GM19025 (cell line): ENCODE data around the gene GPHN.

ENCODE experiments used
- ATAC-seq: cut with Tn5 transposase; IDR thresholded peaks from one replicate; pipeline ENCODE4 v1.9.1; 2021; ENCODE audit warnings: mild to moderate bottlenecking, low read depth, moderate library complexity; ENCODE audit not compliant: unreplicated experiment

GPHN gene

GRCh38 chr14:66884149-66884548, 376.2 kb downstream of the GPHN start:
- ATAC-seq = no peak

DNA sequence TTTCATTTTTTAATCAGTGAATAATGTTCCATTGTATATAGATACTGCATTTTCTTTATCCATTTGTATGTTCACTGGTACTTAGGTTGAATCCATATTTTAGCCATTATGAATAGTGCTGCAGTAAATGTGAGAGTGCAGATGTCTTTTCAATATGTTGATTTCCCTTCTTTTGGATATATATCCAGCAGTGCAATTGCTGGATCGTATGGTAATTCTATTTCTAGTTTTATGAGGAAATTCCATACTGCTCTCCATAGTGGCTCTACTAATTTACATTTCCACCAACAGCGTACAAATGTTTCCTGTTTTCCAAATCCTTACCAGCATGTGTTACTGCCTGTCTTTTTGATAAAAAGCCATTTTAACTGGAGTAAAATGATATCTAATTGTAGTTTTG, 392.8 kb downstream of the GPHN start:
- no peak for ATAC-seq

GRCh38 chr14:66910311-66910840, 402.4 kb downstream of the GPHN start:
- no peak for ATAC-seq

- ATAC-seq = no peak
Measured at GRCh38 chr14:66916421-66916820, 408.5 kb downstream of the GPHN start.

DNA sequence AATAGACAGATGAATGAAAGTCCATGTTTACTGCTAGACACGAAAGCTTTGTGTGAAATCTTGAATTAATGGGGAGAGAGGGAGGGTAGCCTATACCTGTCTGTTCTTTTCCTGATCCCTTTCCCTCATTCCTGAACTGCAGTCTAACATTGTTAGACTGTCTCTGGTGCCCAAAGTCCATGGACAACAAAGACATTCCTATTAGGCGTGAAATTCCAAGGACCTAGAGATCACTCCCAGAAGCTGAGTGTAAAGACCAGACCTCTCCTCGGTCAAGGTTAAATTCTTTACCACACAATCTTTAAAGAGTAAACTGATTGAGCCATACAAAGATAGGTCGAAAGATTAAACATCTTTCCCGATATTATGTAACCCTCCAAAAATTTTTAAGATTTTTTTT, 410.6 kb downstream of the GPHN start:
- ATAC-seq = no peak

GRCh38 chr14:66920196-66920595, 412.2 kb downstream of the GPHN start:
- ATAC-seq = no peak

DNA sequence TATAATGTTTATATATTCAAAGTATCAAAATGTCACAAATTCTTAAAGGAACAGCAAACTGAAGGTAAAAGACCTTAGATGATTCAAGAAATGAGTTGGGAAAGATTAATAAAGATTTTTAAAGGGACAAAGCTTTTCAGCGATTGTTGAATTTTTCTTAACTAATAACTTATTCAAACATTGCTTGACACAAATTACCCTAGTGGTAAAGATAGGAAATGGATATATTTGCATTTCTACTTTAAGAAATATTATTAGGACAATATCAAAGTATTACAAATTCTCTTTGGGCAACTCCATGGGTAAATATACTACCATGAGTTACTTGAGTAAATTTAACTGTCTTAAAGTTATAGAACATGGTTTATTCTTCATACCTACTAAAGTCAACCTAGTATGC, 415.3 kb downstream of the GPHN start:
- no peak for ATAC-seq

GRCh38 chr14:66939409-66939808, 431.5 kb downstream of the GPHN start:
- ATAC-seq = no peak

- ATAC-seq = no peak
Measured at GRCh38 chr14:66944872-66945271, 436.9 kb downstream of the GPHN start.

DNA sequence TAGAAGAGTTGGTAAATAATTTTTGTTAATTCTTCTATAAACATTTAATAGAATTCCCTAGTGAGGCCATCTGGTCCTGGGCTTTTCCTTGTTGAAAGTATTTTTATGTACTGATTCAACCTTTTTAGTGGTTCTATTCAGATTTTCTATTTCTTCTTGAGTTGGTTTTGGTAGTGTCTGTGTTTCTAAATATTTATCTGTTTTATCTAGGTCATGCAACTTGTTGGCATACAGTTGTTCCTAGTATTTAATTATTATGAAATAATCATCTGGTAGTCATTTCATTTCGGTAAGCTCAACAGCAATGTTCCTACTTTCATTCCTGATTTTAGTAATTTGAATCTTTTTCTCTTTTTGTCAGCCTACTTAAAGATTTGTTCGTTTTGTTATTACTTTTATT, 447.2 kb downstream of the GPHN start:
- no peak for ATAC-seq

DNA sequence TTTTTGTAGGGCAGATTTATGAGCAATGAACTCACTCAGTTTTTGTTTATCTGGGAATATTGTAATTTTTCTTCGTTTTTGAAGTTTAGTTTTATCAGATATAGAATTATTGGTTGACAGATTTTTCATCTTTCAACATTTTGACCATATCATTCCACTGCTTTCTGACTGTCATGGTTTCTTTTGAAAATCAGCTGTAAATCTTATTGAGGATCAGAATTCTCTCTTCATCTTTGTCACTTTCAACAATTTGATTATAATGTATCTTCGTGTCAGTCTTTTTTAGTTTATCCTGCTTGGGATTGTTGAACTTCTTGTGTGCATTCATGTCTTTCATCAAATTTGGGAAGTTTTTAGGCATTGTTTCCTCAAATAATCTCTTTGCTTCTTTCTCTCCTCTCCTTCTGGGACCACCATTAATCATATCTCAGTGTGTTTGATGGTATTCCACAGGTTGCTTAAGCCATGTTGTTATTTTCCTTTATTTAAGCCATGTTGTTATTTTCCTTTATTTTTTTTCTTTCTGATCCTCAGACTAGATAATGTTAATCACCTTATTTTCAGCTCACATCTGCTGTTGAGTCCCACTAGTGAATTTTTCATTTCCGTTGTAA, 451.6 kb downstream of the GPHN start:
- no peak for ATAC-seq

DNA sequence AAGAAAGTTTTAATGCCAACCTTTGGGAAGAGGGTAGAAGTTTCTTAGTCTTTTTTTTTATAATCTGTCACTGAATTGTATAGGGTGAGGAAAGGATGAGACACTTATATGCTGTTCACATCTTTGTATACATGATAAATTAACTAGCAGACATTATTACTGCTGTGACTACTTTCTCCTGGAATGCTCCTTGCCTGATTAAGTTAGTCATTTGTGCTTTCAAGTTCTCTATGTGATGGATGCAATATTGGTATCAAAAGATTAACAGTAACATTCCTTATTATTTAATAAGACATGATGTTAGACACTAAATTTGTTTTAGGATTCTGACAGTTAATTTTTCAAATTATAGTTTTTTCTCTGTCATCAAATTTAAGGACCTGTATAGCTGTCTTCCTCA, 457.9 kb downstream of the GPHN start:
- ATAC-seq = no peak

DNA sequence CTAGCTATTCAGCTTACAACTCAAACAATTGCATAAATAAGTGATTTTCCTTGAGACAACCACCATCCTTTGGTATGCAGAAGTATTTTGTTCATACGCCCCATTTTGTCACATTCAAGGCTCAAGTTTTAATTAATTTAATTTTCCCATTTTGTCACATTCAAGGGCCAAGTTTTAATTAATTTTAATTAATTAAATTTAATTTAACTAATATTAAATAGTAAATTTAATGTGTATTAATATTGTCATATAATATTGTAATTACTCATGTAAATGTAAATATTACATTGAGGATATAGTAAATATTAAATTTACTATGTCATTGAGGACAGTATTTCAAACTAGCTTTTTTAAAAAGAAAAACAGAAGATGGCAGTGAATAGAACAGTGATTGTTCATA, 464.5 kb downstream of the GPHN start:
- no peak for ATAC-seq

GRCh38 chr14:66974397-66975025, 466.6 kb downstream of the GPHN start:
- no peak for ATAC-seq

DNA sequence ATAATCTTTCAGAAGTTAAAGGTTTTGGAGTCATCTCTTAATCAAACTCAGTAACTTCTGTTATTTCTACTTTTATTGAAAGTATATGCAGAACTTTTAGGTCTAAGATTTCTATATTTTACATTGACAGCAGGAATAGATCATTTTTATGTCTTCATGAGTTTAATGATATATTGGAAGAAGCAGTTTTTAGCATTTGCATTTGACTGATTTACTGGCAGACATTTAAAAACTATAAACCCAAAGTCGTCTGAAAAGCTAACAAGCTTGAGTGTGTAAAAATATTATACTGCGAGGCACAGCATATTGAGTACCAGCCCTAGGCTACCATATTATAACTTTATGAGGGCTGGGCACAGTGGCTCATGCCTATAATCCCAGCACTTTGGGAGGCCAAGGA, 467.3 kb downstream of the GPHN start:
- no peak for ATAC-seq

- ATAC-seq = no peak
Measured at GRCh38 chr14:66979101-66979974, 471.4 kb downstream of the GPHN start.

- ATAC-seq = no peak
Measured at GRCh38 chr14:66982247-66982646, 474.3 kb downstream of the GPHN start.

- ATAC-seq = no peak
Measured at GRCh38 chr14:66992776-66993175, 484.8 kb downstream of the GPHN start.

GRCh38 chr14:66993512-66993911, 485.6 kb downstream of the GPHN start:
- ATAC-seq = no peak

- no peak for ATAC-seq
Measured at GRCh38 chr14:66998013-66998412, 490.1 kb downstream of the GPHN start.

GRCh38 chr14:66999978-67000377, 492.0 kb downstream of the GPHN start:
- no peak for ATAC-seq
